Endothelial cell of umbilical vein (primary cell): ENCODE results near the gene TRAPPC11. TPM values are rescaled to one million over a fixed set of nuclear protein-coding genes. Genes with fewer than 3 reads are reported as not detected.

Experiments used
- Bru-seq: library from RNA; stranded (reverse); fragments of 400-500 nt; gene quantifications from one replicate; lab custom pipeline; 2021; lab: Mats Ljungman, UMichigan
- BruChase-seq, 2 experiments: library from RNA; stranded (reverse); fragments of 400-500 nt; gene quantifications; one replicate each; lab custom pipeline; 2021; lab: Mats Ljungman, UMichigan
- BruUV-seq: library from RNA; stranded (reverse); fragments of 400-500 nt; replicated peaks from 2 replicates; lab custom pipeline; 2021; lab: Mats Ljungman, UMichigan
- CTCF ChIA-PET: fragments of 300-600, 350-600 bp; sonication (Branson Sonifier 250); formaldehyde crosslinking; loops from one replicate; lab custom pipeline; 2021; ENCODE audit warnings: antibody characterized with exemption, inconsistent platforms; lab: Charles Lee
- POLR2A ChIA-PET: fragments of 300-600, 350-600 bp; sonication (Branson Sonifier 250); formaldehyde crosslinking; loops from one replicate; lab custom pipeline; 2021; ENCODE audit warnings: antibody characterized with exemption, inconsistent platforms; lab: Charles Lee
- DNase-seq: peaks from one replicate; pipeline ENCODE4 v3.0.0-alpha.2; 2011; ENCODE audit warnings: low read depth, low spot score
- FAIRE-seq: peaks from 2 replicates; lab custom pipeline; 2011; peaks lifted over from hg19 to GRCh38; lab: Jason Lieb, UNC
- H2AFZ ChIP-seq: 2 replicates; pipeline ENCODE4 v1.6.0; 2012; ENCODE audit warnings: low read depth, low read length, control low read depth, inconsistent platforms
- H3K27ac ChIP-seq: 2 replicates; pipeline ENCODE4 v1.5.1; 2011; ENCODE audit warnings: low read depth, mild to moderate bottlenecking, control low read depth, low read length, moderate library complexity; ENCODE audit not compliant: insufficient read depth
- H3K27me3 ChIP-seq, 2 experiments: 2 replicates each; pipeline versions ENCODE4 v1.6.0 to v1.6.1; 2011; ENCODE audit warnings: low read length in 2 of 2, mixed read lengths in 1 of 2; ENCODE audit not compliant: control insufficient read depth in 2 of 2, insufficient read depth in 2 of 2
- H3K36me3 ChIP-seq, 2 experiments: 2 replicates in 1 of 2; 3 replicates in 1 of 2; pipeline ENCODE4 v1.5.1; 2011; ENCODE audit warnings: low read length in 2 of 2, mild to moderate bottlenecking in 1 of 2, moderate library complexity in 1 of 2; ENCODE audit not compliant: control insufficient read depth in 2 of 2, insufficient read depth in 2 of 2; ENCODE audit errors: extremely low read depth in 1 of 2
- H3K4me1 ChIP-seq: 3 replicates; pipeline ENCODE4 v1.5.1; 2011; ENCODE audit warnings: mild to moderate bottlenecking, low read length; ENCODE audit not compliant: control insufficient read depth, insufficient read depth; ENCODE audit errors: extremely low read depth
- H3K4me2 ChIP-seq: 2 replicates; pipeline ENCODE4 v1.6.1; 2011; ENCODE audit warnings: low read length, control low read depth, mixed read lengths; ENCODE audit not compliant: insufficient read depth
- H3K4me3 ChIP-seq, 3 experiments: fragments of 200-600 bp in 1 of 3; sonication (generic), shearing (Covaris generic) in 1 of 3; replicated peaks in 1 of 3; 2 replicates each; pipeline ENCODE4 v1.5.1; 2011 to 2016; ENCODE audit warnings: control low read depth in 3 of 3, low read length in 3 of 3, mild to moderate bottlenecking in 2 of 3, inconsistent platforms in 1 of 3, low read depth in 1 of 3, moderate library complexity in 1 of 3; ENCODE audit not compliant: insufficient read depth in 1 of 3
- H3K79me2 ChIP-seq: 2 replicates; pipeline ENCODE4 v1.6.0; 2012; ENCODE audit warnings: low read length, inconsistent platforms; ENCODE audit not compliant: control insufficient read depth, insufficient read depth
- H3K9ac ChIP-seq: replicated peaks from 2 replicates; pipeline ENCODE3; 2011; ENCODE audit warnings: low read length, control low read depth; ENCODE audit not compliant: insufficient read depth; ENCODE audit errors: extremely low read depth
- H3K9me1 ChIP-seq: replicated peaks from 3 replicates; pipeline ENCODE4 v1.6.0; 2011; ENCODE audit warnings: mild to moderate bottlenecking, low read length; ENCODE audit not compliant: control insufficient read depth, insufficient read depth; ENCODE audit errors: extremely low read depth
- H3K9me3 ChIP-seq: replicated peaks from 2 replicates; pipeline ENCODE4 v1.5.1; 2012; ENCODE audit warnings: low read length, inconsistent platforms; ENCODE audit not compliant: control insufficient read depth, insufficient read depth
- H4K20me1 ChIP-seq: replicated peaks from 2 replicates; pipeline ENCODE3; 2011; ENCODE audit warnings: mild to moderate bottlenecking, low read length; ENCODE audit not compliant: control insufficient read depth, insufficient read depth; ENCODE audit errors: extremely low read depth
- EZH2 ChIP-seq: IDR thresholded peaks from 2 replicates; pipeline ENCODE4 v1.6.1; 2012; ENCODE audit warnings: borderline replicate concordance, low read depth, mild to moderate bottlenecking, moderate library complexity, low read length, inconsistent platforms; ENCODE audit not compliant: severe bottlenecking
- FOS ChIP-seq: IDR thresholded peaks from 2 replicates; pipeline ENCODE4 v1.6.1; 2011; ENCODE audit warnings: mild to moderate bottlenecking, low read length, moderate library complexity, borderline replicate concordance; ENCODE audit not compliant: insufficient read depth
- GATA2 ChIP-seq: IDR thresholded peaks from 2 replicates; pipeline ENCODE4 v1.7.0; 2011; ENCODE audit warnings: low read depth, mild to moderate bottlenecking, moderate library complexity, mixed read lengths, low read length; ENCODE audit not compliant: insufficient read length, insufficient read depth
- JUN ChIP-seq: IDR thresholded peaks from 2 replicates; pipeline ENCODE4 v1.6.1; 2011; ENCODE audit warnings: borderline replicate concordance, low read depth; ENCODE audit not compliant: insufficient read length, insufficient read depth
- MYC ChIP-seq: IDR thresholded peaks from one replicate; pipeline ENCODE4 v1.6.1; 2011; ENCODE audit warnings: mild to moderate bottlenecking, low read depth, low read length
- POLR2A ChIP-seq: IDR thresholded peaks from 2 replicates; pipeline ENCODE4 v1.6.1; 2012; ENCODE audit warnings: low read depth, mild to moderate bottlenecking, control low read depth, low read length
- POLR2AphosphoS5 ChIP-seq: IDR thresholded peaks from 2 replicates; pipeline ENCODE4 v1.6.1; 2012; ENCODE audit warnings: low read depth, mild to moderate bottlenecking, control low read depth, low read length, moderate library complexity; ENCODE audit not compliant: insufficient read depth
- dilution Hi-C: fragments of 300-500 bp; cut with MboI; formaldehyde crosslinking; loops from one replicate; pipeline ENCODE4 v1.15.0; 2019; ENCODE audit warnings: low sequenced_read_pairs; ENCODE audit not compliant: extremely low pct_ligation_motif_present
- intact Hi-C: fragments of 100-400 bp; cut with micrococcal nuclease; formaldehyde crosslinking; loops from one replicate; pipeline ENCODE4 v1.10.0; 2022
- long read RNA-seq: library from polyadenylated mRNA; stranded (forward); transcript quantifications from one replicate; pipeline ENCODE4 v2.0.0, GENCODE V29; 2021
- polyA minus RNA-seq, 3 experiments: library from RNA; depleted of rRNA, polyadenylated mRNA; stranded (reverse); fragments of >200 nt; gene quantifications; 1 replicate in 1 of 3; 2 replicates in 2 of 3; pipeline ENCODE4 v1.2.3, GENCODE V29; 2011
- polyA plus RNA-seq, 4 experiments: library from polyadenylated mRNA; depleted of rRNA in 3 of 4; stranded (reverse) in 3 of 4; unstranded in 1 of 4; fragments of >200 nt; gene quantifications; 2 replicates each; pipeline versions ENCODE4 v1.2.1 to v1.2.3, GENCODE V29; 2011 to 2012; ENCODE audit warnings: missing spikeins in 1 of 4
- total RNA-seq: library from RNA; stranded (reverse); gene quantifications from 2 replicates; pipeline ENCODE4 v1.2.3, GENCODE V29; 2021
- TF ChIP-seq, protein P1 (sequence below), 2 donors: IDR thresholded peaks; 1 replicate in 1 of 2; 2 replicates in 1 of 2; pipeline ENCODE4 v1.5.1; 2011; ENCODE audit warnings: low read length in 2 of 2, mild to moderate bottlenecking in 2 of 2, moderate library complexity in 2 of 2, control low read depth in 1 of 2, inconsistent platforms in 1 of 2, low read depth in 1 of 2; ENCODE audit not compliant: insufficient read depth in 1 of 2; ENCODE audit errors: extremely low read depth in 1 of 2
- TF ChIP-seq, protein P2 (sequence below): IDR thresholded peaks from 2 replicates; pipeline ENCODE4 v1.6.1; 2011; ENCODE audit not compliant: insufficient read depth, insufficient read length

The TRAPPC11 gene
- total RNA-seq (29.7 and 32.1 TPM in 2 replicates), polyA plus RNA-seq (15.8 and 21.2 TPM in 2 replicates), polyA minus RNA-seq (36.0 and 43.8 TPM in 2 replicates), Bru-seq, nascent RNA (percentile 78 among the genes with signal in this experiment), BruChase-seq, experiment 1, labeled RNA remaining after a 6-hour chase (percentile 74 among the genes with signal in this experiment), BruChase-seq, experiment 2, labeled RNA remaining after a 2-hour chase (percentile 81 among the genes with signal in this experiment)
- polyA plus RNA-seq (2011; cell fraction: cytosol; rRNA removed): 17.0 and 21.4 TPM in 2 replicates
- 50.0 and 51.4 TPM in 2 replicates for polyA plus RNA-seq (2011; cell fraction: nucleus; rRNA removed)
- polyA plus RNA-seq (2012): 19.0 and 20.9 TPM in 2 replicates
- 8.5 TPM for polyA minus RNA-seq (2011; cell fraction: cytosol; rRNA and poly(A)+ RNA removed)
- 30.9 and 40.6 TPM in 2 replicates for polyA minus RNA-seq (2011; cell fraction: nucleus; rRNA and poly(A)+ RNA removed)
- long read RNA-seq, full-length matches to known transcripts: 12 of 18 reads
- long read RNA-seq, partial matches to known transcripts: 4 of 18 reads
- long read RNA-seq, other reads (novel, unspliced or antisense): 2 of 18 reads

DNA sequence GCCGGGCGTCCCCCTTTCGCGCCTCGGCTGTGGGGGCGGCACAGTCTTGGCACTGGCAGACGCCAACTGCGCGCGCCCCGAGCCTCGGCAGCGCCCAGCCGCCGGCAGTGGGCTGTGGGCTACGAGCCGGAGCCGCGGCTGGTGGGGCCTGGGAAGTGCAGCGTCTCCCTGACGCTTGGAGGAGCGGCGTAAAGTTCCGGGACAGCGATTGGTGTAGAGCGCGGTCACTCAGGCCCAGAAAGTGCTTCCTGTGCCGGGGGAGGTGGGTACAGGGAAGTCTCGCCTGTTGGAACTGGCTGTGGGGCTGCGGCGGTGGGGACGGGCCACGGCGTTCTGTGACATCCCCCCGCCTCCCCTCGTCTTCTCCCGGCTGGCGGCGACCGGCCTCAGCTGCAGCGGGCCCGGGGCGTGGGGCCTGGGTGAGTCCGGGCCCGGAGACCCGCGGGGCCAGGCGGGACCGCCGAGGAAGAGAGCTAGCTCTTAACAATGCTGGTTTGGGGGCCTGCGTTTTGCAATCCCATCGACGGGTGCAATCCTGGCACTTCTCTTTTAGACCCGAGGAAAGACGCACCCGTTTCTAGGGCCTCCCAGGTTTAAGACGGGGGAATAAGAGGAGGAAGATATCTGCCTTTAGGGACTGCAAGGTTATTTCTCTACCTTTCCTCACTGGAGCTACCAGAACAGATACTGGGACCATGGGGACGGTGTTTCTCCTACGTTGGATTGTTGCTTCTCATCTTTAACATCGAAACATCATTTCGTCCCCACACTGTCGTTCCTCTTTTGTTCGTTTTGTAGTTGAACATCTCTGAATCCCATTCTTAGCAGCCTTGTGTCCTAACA, at the start of gene TRAPPC11, which contains the start of gene RWDD4:
Gene TRAPPC11 (plus strand): TSS at position 265 of the 843 bp plus-strand sequence. CDS start 4,575 bp downstream, outside the sequence.
Gene RWDD4 (minus strand): TSS at position 157 of the 843 bp plus-strand sequence. CDS start 233 bp downstream, outside the sequence.
- no peaks in the 10 kb centered on the region for H3K9me1 ChIP-seq
- peaks cover 0 to 3% of the 10 kb centered on the region in 2 experiments for H3K36me3 ChIP-seq
- no peaks in the 10 kb centered on the region for H4K20me1 ChIP-seq
- intact Hi-C loops (loop anchor here (1.0 kb wide), 4 partner anchors 22 to 215 kb away; partner anchors contain the start of gene CDKN2AIP), dilution Hi-C loops (no loop called here)
- ChIA-PET POLR2A (no interaction called here), CTCF (interaction anchor here (0.6 to 1.7 kb wide), 7 partner anchors 10 to 213 kb away, joined by 3 to 6 read pairs (median 4); no protein-coding TSS in a partner anchor)
- peak within 1 kb of the TSS; percentile 94 for H3K4me2 ChIP-seq
- BruUV-seq: no TSS peak
- TF ChIP-seq FOS: no peak
- TF ChIP-seq POLR2AphosphoS5: peak; percentile 27
- no peak for TF ChIP-seq EZH2
- no peak for TF ChIP-seq JUN
- TF ChIP-seq GATA2: no peak
- no peak for TF ChIP-seq MYC
- TF ChIP-seq, protein P1, sequence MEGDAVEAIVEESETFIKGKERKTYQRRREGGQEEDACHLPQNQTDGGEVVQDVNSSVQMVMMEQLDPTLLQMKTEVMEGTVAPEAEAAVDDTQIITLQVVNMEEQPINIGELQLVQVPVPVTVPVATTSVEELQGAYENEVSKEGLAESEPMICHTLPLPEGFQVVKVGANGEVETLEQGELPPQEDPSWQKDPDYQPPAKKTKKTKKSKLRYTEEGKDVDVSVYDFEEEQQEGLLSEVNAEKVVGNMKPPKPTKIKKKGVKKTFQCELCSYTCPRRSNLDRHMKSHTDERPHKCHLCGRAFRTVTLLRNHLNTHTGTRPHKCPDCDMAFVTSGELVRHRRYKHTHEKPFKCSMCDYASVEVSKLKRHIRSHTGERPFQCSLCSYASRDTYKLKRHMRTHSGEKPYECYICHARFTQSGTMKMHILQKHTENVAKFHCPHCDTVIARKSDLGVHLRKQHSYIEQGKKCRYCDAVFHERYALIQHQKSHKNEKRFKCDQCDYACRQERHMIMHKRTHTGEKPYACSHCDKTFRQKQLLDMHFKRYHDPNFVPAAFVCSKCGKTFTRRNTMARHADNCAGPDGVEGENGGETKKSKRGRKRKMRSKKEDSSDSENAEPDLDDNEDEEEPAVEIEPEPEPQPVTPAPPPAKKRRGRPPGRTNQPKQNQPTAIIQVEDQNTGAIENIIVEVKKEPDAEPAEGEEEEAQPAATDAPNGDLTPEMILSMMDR (IDR thresholded peaks at IDR 0.05; ENCODE audit: extremely low read depth in 1 of 2, insufficient read depth in 1 of 2, low read depth in 1 of 2, low read length in 2 of 2): peak in 1 of 2 donors; percentile 13
- peak; percentile 53 for TF ChIP-seq POLR2A
- TF ChIP-seq, protein P2, sequence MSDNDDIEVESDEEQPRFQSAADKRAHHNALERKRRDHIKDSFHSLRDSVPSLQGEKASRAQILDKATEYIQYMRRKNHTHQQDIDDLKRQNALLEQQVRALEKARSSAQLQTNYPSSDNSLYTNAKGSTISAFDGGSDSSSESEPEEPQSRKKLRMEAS: no peak
- FAIRE-seq (peak; percentile 87), DNase-seq (peak; percentile 99)
- no peaks in the 10 kb centered on the region for H3K9me3 ChIP-seq
- H2AFZ ChIP-seq: peak within 1 kb of the TSS; percentile 58
- no peaks in the 10 kb centered on the region for H3K27me3 ChIP-seq
- peak within 1 kb of the TSS; percentile 51 to 69 (median 64) for H3K4me3 ChIP-seq
- H3K27ac ChIP-seq: peak within 1 kb of the TSS; percentile 58
- H3K4me1 ChIP-seq: peaks cover 13% of the 10 kb centered on the region
- H3K9ac ChIP-seq: peak within 1 kb of the TSS; percentile 79
- peaks cover 34% of the 10 kb centered on the region for H3K79me2 ChIP-seq
